Adrenal gland (tissue), 12 donors: ENCODE data around the gene TMEM98. TPM values are rescaled to one million over a fixed set of nuclear protein-coding genes. Genes with fewer than 3 reads are reported as not detected.

Source experiments
- DNase-seq, 7 donors: peaks; one replicate each; pipeline ENCODE4 v3.0.0-alpha.2; 2019 to 2020
- H3K27ac ChIP-seq, 5 donors: fragments of 200-600 bp; sonication (generic) in 4 of 5; 1 replicate in 3 of 5; 2 replicates in 2 of 5; pipeline versions ENCODE4 v1.5.1 to v1.8.0; 2016 to 2020; ENCODE audit warnings: mild to moderate bottlenecking in 1 of 5
- H3K27me3 ChIP-seq: fragments of 200-600 bp; 2 replicates; pipeline ENCODE4 v1.8.0; 2021
- H3K36me3 ChIP-seq, 2 donors: fragments of 200-600 bp; replicated peaks in 1 of 2; 1 replicate in 1 of 2; 2 replicates in 1 of 2; pipeline versions ENCODE4 v1.5.1 to v1.8.0; 2018 to 2022
- H3K4me1 ChIP-seq, 2 donors: fragments of 200-600 bp; replicated peaks in 1 of 2; 1 replicate in 1 of 2; 2 replicates in 1 of 2; pipeline versions ENCODE4 v1.5.1 to v1.8.0; 2018 to 2021
- H3K4me3 ChIP-seq, 4 donors: fragments of 200-600 bp; sonication (generic) in 3 of 4; one replicate each; pipeline ENCODE4 v1.5.1; 2016 to 2018
- H3K9me3 ChIP-seq, 3 donors: fragments of 200-600 bp; sonication (generic) in 1 of 3; replicated peaks in 1 of 3; 1 replicate in 2 of 3; 2 replicates in 1 of 3; pipeline versions ENCODE4 v1.5.1 to v1.8.0; 2016 to 2021
- CTCF ChIP-seq, 6 experiments: fragments of 450-650 bp in 4 of 6; fragments of 200-600 bp in 2 of 6; sonication (generic) in 1 of 6; IDR thresholded peaks; 1 replicate in 5 of 6; 2 replicates in 1 of 6; pipeline versions ENCODE4 v1.5.1 to v1.8.0; 2016 to 2021; ENCODE audit warnings: antibody characterized with exemption in 6 of 6, mild to moderate bottlenecking in 2 of 6, moderate library complexity in 1 of 6
- POLR2A ChIP-seq, 2 donors: fragments of 450-650 bp; IDR thresholded peaks; one replicate each; pipeline ENCODE4 v1.6.1; 2017; ENCODE audit warnings: antibody characterized with exemption in 2 of 2, mild to moderate bottlenecking in 2 of 2, moderate library complexity in 1 of 2
- WGBS, 4 donors: extraction: QIAGEN DNeasy Blood & Tissue Kit in 2 of 4; methylation state at CpG; one replicate each; pipeline versions ENCODE4 v1.1.5 to v1.1.7; 2013 to 2017; 5-methylcytosine and 5-hydroxymethylcytosine counted together
- intact Hi-C, 2 donors: fragments of 100-400 bp; cut with DNase I; formaldehyde crosslinking; loops; one replicate each; pipeline versions ENCODE4 v1.14.1 to v1.15.0; 2022 to 2023
- polyA plus RNA-seq, 3 donors: library from polyadenylated mRNA; stranded (reverse); fragments of 200-250 nt in 2 of 3; fragments of 350-450 nt in 1 of 3; fragmentation: Illumina TruSeq in 1 of 3; extraction: RNeasy Lipid Tissue Mini Kit (QIAGEN cat#74804) in 1 of 3; gene quantifications; one replicate each; pipeline ENCODE4 v1.2.3, GENCODE V29; 2013 to 2014
- total RNA-seq, 9 donors: library from RNA; depleted of rRNA in 4 of 9; stranded (reverse); fragments of >200 nt in 4 of 9; fragments of 120-200 nt in 1 of 9; fragmentation: NEBNext Ultra II Directional in 1 of 9; extraction: Animal tissue kit (Norgen Biotek cat#: 25700) in 1 of 9; gene quantifications; one replicate each; pipeline versions ENCODE4 v1.1.0 to v1.2.4, GENCODE V29; 2013 to 2023
- donor health status: healthy with polysubstance abuse.
- donor health status: Bipolar disorder and iron deficiency.
- donor health status: DM: yes; HTN: yes; CAD: no.
- donor health status: DM: no; HTN: no; CAD: no.
- donor health status: DM: no; HTN: no; CAD: no.
- donor health status: DM: yes; HTN: yes; CAD: no.

Gene TMEM98
- total and polyA plus RNA-seq, 12 donors, result 19.5 to 167 (median 77.3) TPM

GRCh38 chr17:32894245-32894644, 33.7 kb upstream of the TMEM98 start:
- no peak overlapping the region for H3K4me3 ChIP-seq
- H3K9me3 ChIP-seq, result no peaks in the 10 kb centered on the region
- H3K36me3 ChIP-seq, result no peaks in the 10 kb centered on the region
- DNase-seq, result no peak
- H3K27me3 ChIP-seq, result no peaks in the 10 kb centered on the region
- intact Hi-C loops, result no loop called here
- H3K27ac ChIP-seq, result no peak overlapping the region
- WGBS, 4 donors, result 59 to 74% (median 72%) methylated on average over 4 of the region's 4 CpGs
- TF ChIP-seq CTCF (IDR thresholded peaks at IDR 0.05), result no peak
- TF ChIP-seq POLR2A (IDR thresholded peaks at IDR 0.05), result no peak
- H3K4me1 ChIP-seq, result no peaks in the 10 kb centered on the region

GRCh38 chr17:32896647-32897258, 31.2 kb upstream of the TMEM98 start:
- no peak for DNase-seq
- intact Hi-C loops, result no loop called here
- 81 to 96% (median 83%) methylated on average over 2 of the region's 2 CpGs for WGBS, 4 donors

GRCh38 chr17:32899236-32900013, 28.5 kb upstream of the TMEM98 start:
- 71 to 76% (median 74%) methylated on average over 2 of the region's 2 CpGs for WGBS, 4 donors
- no peak overlapping the region for H3K27ac ChIP-seq
- TF ChIP-seq CTCF (IDR thresholded peaks at IDR 0.05), result no peak
- no peak for TF ChIP-seq POLR2A (IDR thresholded peaks at IDR 0.05)
- intact Hi-C loops, result loop anchor here in 1 of 2 donors (10.0 kb wide), 1 partner anchor 115 kb away; no protein-coding TSS in a partner anchor
- H3K4me3 ChIP-seq, result no peak overlapping the region
- H3K4me1 ChIP-seq, result no peaks in the 10 kb centered on the region
- H3K27me3 ChIP-seq, result no peaks in the 10 kb centered on the region
- no peak for DNase-seq
- no peaks in the 10 kb centered on the region for H3K9me3 ChIP-seq
- H3K36me3 ChIP-seq, result no peaks in the 10 kb centered on the region

More at GRCh38 chr17:32896647-32897258, 31.2 kb upstream of the TMEM98 start:
- Histone ChIP-seq H3K9me3 (no peaks in the 10 kb centered on the region), H3K27ac (no peak overlapping the region), H3K4me3 (no peak overlapping the region), H3K4me1 (no peaks in the 10 kb centered on the region), H3K27me3 (no peaks in the 10 kb centered on the region), H3K36me3 (no peaks in the 10 kb centered on the region)
- TF ChIP-seq POLR2A (IDR thresholded peaks at IDR 0.05) (no peak), CTCF (IDR thresholded peaks at IDR 0.05) (no peak)

DNA sequence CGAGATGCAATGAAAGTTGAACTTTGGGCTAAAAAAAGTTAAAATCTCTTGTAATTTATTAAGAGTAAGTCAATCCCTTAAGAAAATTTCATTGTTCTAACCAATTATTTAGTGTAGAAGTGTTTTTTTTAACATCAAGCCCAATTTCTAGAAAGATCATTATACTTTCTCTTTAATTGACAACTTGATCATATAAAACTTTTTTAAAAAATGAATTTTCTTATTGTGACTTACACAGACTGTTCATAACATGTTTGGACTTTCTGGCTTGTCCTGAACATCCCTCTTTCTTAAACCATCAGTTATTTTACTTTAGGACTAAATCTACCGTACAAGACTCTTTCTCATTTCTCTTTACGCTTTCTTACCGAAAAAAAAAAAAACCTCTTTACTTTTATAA, 26.2 kb upstream of the TMEM98 start:
- no peak for TF ChIP-seq CTCF (IDR thresholded peaks at IDR 0.05)
- no peak for TF ChIP-seq POLR2A (IDR thresholded peaks at IDR 0.05)
- H3K36me3 ChIP-seq, result no peaks in the 10 kb centered on the region
- no peak overlapping the region for H3K4me3 ChIP-seq
- intact Hi-C loops, result loop anchor here in 1 of 2 donors (10.0 kb wide), 1 partner anchor 117 kb away; no protein-coding TSS in a partner anchor
- no peak overlapping the region for H3K27ac ChIP-seq
- H3K27me3 ChIP-seq, result no peaks in the 10 kb centered on the region
- H3K4me1 ChIP-seq, result no peaks in the 10 kb centered on the region
- no peaks in the 10 kb centered on the region for H3K9me3 ChIP-seq
- 87 to 97% (median 96%) methylated on average over 4 of the region's 4 CpGs for WGBS, 4 donors
- DNase-seq, result no peak
